WI38 (cell line): Measurements from ENCODE around the gene ERGIC1.
A peak's percentile ranks its signal among the peaks of the same experiment; 100 is the strongest.

Source experiments
- H3K4me3 ChIP-seq: 2 replicates; pipeline ENCODE4 v1.5.1; 2011; ENCODE audit warnings: low read depth, mild to moderate bottlenecking, control low read depth, low read length
- CTCF ChIP-seq: IDR thresholded peaks from 2 replicates; pipeline ENCODE4 v1.5.1; 2012; ENCODE audit warnings: low read depth, mild to moderate bottlenecking, control low read depth, low read length

Gene ERGIC1

DNA sequence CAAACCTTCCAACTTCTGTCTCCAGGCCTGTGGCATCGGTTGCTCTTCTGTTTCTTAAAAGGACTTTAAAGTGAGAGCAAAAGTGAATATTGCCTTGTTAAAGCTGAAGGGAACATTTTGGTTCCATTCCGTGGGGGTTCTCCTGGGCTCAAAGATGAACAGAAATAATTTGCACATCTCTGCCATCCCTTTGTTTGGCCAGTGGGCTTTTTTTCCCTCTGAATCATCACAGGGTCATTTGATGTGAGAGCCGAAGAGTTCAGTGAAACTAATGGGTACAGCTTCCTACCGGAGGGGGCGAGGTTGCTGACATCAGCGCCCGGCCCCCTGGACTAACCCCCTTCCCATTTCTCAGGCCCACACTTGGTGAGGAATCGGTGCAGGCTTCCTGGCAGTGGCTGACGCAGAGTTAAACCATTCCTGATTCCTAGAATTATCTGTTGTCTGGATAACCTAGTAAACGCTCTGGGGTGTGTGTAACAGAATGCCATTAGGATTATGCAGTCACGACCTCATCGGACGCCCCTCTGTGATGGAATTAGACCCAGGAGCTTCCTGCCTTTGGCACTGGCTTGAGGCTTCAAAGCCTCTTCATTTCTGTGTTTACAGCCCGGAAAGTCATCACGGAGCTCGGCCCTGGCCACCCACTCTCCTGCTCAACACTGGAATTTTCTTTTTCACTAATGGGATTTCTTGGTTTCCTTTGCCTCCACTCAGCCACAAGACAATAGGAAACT is 63.6 kb downstream of the ERGIC1 start:
- peak overlapping the region; percentile 36 for H3K4me3 ChIP-seq
- TF ChIP-seq CTCF, result no peak

- TF ChIP-seq CTCF, result no peak
Observed at GRCh38 chr5:172898218-172898842, 64.3 kb downstream of the ERGIC1 start.

DNA sequence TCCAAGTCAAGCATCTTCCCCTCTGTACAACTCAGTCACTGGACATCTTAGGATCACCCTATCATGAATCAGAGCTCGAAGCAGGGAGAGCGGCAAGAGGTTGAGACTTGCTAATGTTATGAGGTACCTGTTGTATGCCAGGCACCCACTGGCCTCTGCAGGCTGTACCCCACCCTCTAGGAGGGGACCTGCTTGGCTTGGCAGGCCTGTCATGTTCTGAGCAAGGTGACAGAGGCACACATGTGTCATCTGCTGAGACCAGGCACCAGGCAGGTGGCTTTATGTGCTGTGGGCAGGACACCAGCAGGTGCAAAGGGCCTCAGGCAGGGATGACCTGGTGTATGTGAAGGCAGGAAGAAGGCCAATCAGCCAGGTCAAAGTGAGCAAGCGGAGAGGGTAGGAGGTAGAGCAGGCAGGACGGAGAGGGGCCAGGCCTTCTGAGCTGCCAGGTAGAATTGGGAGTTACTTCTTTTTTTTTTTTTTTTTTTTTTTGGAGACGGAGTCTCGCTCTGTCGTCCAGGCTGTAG is 64.9 kb downstream of the ERGIC1 start:
- TF ChIP-seq CTCF, result no peak

More at GRCh38 chr5:172898218-172898842, 64.3 kb downstream of the ERGIC1 start:
- H3K4me3 ChIP-seq, result no peak overlapping the region

GRCh38 chr5:172899436-172899835 is 65.4 kb downstream of the ERGIC1 start:
- no peak for TF ChIP-seq CTCF

More for the DNA sequence above, 64.9 kb downstream of the ERGIC1 start:
- no peak overlapping the region for H3K4me3 ChIP-seq

DNA sequence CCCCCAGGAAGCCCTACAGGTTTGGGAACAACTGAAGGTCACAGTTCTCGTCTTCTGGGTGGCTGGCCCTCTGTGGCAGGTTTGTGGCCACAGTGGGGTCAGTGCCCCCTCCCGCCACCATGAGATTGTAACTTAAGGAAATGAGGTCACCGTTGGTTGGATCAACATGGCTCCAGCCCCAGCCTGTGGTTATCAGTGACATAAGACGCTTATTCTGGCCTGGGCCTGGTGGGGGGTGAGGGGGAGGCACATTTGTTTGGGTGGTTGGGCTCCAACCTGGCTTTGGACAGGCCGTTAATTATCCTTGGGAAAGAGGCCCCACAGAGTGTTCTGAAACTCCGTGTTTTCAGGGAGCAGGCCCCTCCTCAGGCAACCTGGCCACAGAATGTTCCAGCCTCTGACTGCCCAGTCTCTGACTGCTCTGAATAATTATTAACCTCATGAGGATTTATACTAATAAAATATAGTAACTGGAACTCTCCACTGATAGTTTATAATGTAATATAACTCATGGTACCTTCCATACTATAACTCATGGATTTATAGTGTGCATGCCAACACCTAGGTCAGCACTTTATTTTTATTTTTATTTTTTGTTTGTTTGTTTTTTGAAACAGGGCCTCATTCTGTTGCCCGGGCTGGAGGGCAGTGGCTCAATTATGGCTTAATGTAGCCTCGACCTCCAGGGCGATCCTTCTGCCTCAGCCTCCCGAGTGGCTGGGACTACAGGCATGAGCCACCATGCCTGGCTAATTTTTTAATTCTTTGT is 67.1 kb downstream of the ERGIC1 start:
- no peak for TF ChIP-seq CTCF
- H3K4me3 ChIP-seq, result no peak overlapping the region

More at GRCh38 chr5:172899436-172899835, 65.4 kb downstream of the ERGIC1 start:
- H3K4me3 ChIP-seq, result no peak overlapping the region

GRCh38 chr5:172901788-172902496 is 67.9 kb downstream of the ERGIC1 start:
- no peak overlapping the region for H3K4me3 ChIP-seq
- TF ChIP-seq CTCF, result no peak
